Stimulated activated CD4-positive, alpha-beta T cell treated with anti-CD3 and anti-CD28 coated beads, Interleukin-1b, Interleukin-23, amount 100 ng/mL, for 1 hour (primary cell): ENCODE measurements around the gene ST8SIA4.
"Not testable (repeated sequence)": the region's sequence is repeated elsewhere in the genome, so short reads cannot be mapped to it uniquely, and the experiment has no call there.

Source experiments
- DNase-seq, 2 donors: peaks; one replicate each; pipeline ENCODE4 v3.0.0-alpha.2; 2020; ENCODE audit warnings: low read depth in 2 of 2

ST8SIA4 gene

GRCh38 chr5:100828071-100828897 lies 74.8 kb downstream of the ST8SIA4 start:
- DNase-seq: no peak

DNA sequence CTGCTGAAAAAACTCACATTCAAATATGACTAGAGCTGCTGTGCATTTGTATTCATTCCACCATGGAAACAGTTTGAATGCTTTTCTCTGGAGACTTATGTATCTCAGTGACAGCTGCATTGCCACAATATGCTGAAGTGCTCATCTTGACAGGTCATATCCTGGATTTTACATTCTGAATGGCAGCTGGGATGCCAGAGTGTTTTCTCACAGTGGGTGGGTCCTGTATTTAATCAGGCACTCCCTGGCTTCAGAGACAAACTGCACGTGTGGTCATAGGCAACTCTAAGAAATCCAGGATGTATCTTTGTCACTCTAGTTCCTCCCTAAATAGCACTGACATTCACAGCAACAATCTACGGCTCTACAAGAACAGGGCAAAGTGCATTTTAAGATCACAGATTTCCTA lies 75.6 kb downstream of the ST8SIA4 start:
- no peak for DNase-seq

DNA sequence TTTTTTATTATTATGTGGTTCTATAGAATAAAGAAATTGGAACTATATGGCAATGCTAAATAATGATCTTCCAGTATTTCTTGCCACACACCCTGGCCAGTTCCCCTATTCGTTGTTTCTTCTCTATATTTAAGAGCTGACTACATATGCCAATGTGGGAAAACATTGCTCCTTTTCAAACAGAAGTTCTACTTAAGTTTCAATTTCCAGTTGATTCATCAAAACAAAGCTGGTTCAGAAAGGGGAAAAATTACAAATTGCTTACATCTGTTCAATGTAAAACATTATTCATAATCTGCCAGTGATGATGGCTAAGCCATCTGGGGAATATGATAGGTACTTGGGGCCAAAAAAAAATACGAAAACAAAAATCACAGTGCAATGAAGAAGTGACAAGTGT lies 76.9 kb downstream of the ST8SIA4 start:
- DNase-seq: no peak

GRCh38 chr5:100824635-100825034 lies 78.4 kb downstream of the ST8SIA4 start:
- no peak for DNase-seq

DNA sequence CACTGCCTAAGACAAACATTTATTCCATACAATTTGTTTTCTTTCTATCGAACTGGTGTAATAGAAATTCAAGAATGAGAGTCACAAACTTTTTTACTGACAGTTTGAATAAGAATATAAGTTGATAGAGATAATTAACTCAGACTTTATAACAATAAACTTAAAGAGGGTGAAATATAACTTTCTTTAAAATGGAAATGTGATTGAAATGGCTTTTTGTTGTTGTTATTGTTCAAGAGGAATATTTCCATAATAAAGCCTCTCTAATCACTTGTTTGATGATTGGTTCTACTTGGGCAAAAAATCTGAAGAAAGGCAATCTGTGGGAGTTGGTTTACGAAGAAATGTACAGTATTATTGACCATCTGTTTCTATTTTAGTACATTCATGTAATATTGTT lies 79.3 kb downstream of the ST8SIA4 start:
- DNase-seq: no peak

DNA sequence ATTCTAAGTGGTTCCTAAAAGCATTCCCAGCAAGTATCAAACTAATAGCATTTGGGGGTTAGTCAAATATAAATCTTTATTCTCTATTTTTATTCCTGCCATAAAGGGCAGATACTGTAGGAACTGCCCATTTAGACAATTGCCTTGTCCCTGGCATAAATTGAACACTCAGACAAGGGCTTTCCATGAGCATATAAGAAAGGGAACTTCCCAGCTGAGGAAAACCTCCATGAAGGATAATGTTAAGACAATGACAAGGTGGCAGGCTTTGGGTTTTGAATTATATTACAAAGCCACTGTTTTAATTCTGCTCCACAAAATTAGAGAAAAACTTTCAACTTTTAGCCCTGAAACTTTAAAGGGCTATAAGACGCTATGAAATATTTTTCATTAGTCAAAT lies 81.3 kb downstream of the ST8SIA4 start:
- DNase-seq: no peak

GRCh38 chr5:100818340-100818739 lies 84.7 kb downstream of the ST8SIA4 start:
- no peak for DNase-seq

DNA sequence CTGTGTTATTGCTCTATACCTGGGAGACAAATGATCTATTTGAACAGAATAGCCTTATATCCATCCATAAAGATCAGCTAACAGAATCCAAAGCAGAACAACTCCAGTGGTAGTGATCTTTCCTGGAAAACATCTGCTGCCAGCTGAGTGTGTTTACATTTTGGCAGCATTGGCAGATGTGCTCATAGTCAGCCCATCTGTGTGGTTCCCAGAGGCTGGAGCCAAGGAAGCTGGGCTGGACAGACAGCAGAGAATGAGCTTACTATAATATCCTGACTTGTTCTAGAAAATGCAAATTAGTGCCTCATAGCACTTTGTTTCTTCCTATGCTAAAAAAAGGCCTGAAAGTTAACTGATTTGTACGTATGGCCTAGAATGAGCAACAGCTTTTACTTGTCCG lies 99.7 kb downstream of the ST8SIA4 start:
- DNase-seq: no peak

- no peak for DNase-seq
Observed at GRCh38 chr5:100802208-100802607, 100.9 kb downstream of the ST8SIA4 start.

GRCh38 chr5:100800562-100800961 lies 102.5 kb downstream of the ST8SIA4 start:
- DNase-seq: no peak

DNA sequence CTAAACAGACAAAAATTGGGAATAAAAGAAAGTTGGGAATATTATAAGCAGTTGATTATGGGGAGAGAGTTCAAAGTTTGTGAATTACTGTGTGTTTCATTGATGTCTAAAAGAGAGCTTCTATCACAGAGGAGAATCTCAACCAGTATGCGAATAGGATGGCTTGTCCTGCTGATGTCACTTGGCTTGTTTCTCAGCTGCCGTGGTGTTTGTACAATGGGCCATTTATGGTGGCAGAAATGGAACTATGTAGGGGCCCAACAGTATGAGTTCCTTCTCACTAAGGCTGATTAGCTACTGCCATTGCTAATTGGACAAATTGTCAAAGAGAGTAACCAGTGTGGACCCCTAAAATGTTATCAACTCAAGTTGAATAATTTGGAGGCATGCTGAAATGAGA lies 103.9 kb downstream of the ST8SIA4 start:
- no peak for DNase-seq

DNA sequence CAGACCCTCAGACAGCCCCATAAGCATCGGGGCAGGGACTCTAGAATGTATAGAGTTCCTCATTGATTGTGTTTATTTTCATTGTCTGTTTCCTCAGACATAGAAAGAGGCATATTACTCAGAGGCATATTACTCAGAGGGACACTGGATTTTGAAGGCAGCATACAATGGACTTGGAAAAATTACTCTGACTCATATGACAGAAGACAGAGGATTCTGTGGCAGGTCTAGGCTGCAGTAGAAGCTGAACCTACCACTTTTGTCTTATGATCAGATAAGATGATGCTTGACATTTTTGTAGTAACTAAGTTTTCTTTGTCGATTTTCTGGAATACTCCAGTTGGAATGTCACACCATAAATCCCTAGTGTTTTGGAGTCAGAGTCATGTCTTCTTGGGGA lies 105.2 kb downstream of the ST8SIA4 start:
- DNase-seq: no peak

- DNase-seq: no peak
Observed at GRCh38 chr5:100796851-100797250, 106.2 kb downstream of the ST8SIA4 start.

DNA sequence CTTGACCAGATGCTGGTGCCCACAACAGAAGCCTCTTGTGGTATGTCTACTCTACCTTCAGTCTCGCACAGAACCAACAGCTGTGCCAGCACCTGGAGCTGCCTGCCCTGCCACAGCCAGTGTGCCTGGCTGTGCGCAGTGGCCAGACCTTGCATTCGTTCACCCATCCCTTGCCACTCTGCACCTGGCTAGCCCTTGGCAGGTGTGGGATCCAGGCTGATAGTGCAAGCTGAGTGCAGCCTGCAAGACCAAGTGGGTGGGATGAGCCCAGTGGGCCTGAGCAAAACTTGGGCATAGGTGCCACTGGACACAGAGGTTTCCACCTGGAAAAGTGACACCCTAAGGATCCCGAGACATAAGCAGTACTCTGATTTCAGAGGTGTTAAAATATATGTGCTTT lies 108.2 kb downstream of the ST8SIA4 start:
- DNase-seq: no peak

GRCh38 chr5:100794218-100794617 lies 108.9 kb downstream of the ST8SIA4 start:
- DNase-seq: no peak

- DNase-seq: no peak
Observed at GRCh38 chr5:100792781-100793180, 110.3 kb downstream of the ST8SIA4 start.

DNA sequence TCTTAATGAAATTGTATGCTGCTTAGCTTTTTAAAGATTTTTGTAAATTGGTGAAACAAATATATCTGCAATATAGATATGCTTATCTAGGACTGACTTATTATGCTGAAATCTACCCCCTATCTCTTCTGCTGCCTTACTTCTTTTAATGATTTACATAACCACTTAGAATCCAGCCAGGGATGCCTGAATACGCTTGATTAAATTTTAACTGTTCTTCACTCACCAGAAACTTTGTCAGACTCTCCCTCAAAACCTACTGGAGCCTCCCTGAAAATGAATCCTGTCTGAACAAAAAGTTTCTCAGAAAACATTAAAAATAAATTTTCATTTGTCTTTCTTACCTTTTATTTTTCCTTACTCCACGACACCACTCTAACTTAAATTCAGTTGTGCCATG lies 111.7 kb downstream of the ST8SIA4 start:
- DNase-seq: no peak

- no peak for DNase-seq
Observed at GRCh38 chr5:100790951-100791350, 112.1 kb downstream of the ST8SIA4 start.

- no peak for DNase-seq
Observed at GRCh38 chr5:100790170-100790665, 112.9 kb downstream of the ST8SIA4 start.

DNA sequence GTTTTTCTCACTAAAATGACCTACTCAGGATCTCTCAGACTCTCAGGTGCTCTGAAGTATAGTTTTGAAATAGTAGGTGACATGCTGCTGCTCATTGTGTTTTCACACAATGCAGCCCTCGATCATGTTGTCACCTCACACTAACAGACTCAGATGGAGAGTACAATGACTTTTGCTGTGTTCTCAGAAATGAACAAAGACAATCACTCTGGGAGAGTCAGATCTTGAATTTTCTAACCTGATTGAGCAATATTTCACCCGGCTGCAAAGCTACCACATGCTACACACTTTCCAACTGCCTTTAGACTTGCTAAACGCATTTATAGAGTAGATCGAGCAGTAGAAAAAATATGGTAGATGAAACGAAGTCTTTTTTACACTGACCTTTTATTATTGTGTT lies 113.4 kb downstream of the ST8SIA4 start:
- no peak for DNase-seq

GRCh38 chr5:100788417-100788816 lies 114.7 kb downstream of the ST8SIA4 start:
- no peak for DNase-seq

DNA sequence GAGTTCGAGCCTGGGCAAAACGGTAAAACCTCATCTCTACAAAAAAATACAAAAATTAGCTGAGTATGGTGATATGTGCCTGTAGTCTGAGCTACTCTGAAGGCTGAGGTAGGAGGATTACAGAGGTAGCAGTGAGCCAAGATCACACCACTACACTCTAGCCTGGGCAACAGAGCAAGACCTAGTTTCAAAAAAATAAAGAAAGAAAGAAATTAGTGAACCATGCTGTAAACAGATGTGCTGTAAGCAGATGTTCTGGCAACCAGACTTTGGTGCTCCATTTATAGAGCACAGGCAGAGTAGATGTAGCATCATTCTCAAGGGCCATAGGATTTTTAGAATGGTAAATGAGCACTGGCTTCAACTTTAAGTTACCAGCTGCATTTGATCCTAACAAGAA lies 115.4 kb downstream of the ST8SIA4 start:
- no peak for DNase-seq

GRCh38 chr5:100785536-100785935 lies 117.5 kb downstream of the ST8SIA4 start:
- DNase-seq: not testable (repeated sequence)

- no peak for DNase-seq
Observed at GRCh38 chr5:100780376-100780870, 122.7 kb downstream of the ST8SIA4 start.
